Femur (tissue), 1 donor: Measurements from ENCODE around the gene LINC01488.
A peak's percentile ranks its signal among the peaks of the same experiment; 100 is the strongest.

Experiments
- DNase-seq: peaks from one replicate; pipeline ENCODE4 v3.0.0-alpha.2; 2017

The LINC01488 gene

DNA sequence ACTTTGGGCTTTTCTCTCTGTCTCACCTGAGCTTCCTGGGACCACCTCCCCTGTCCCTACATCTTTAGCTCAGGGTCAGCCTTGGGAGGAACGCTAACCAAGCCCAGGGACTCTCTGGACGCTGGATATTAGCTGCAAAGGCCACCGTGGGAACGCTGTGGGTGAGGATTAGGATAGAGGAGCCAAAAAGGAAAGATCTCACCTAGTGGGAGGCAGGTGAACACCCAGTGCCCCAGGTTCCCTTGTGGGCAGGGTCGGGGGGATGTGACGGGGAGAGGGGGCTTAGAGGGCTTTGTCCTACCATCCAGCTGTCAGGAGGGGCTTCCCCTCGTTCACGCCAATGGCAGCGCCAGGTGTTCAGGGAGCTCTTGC, 50.2 kb downstream of the LINC01488 start:
- DNase-seq = no peak

DNA sequence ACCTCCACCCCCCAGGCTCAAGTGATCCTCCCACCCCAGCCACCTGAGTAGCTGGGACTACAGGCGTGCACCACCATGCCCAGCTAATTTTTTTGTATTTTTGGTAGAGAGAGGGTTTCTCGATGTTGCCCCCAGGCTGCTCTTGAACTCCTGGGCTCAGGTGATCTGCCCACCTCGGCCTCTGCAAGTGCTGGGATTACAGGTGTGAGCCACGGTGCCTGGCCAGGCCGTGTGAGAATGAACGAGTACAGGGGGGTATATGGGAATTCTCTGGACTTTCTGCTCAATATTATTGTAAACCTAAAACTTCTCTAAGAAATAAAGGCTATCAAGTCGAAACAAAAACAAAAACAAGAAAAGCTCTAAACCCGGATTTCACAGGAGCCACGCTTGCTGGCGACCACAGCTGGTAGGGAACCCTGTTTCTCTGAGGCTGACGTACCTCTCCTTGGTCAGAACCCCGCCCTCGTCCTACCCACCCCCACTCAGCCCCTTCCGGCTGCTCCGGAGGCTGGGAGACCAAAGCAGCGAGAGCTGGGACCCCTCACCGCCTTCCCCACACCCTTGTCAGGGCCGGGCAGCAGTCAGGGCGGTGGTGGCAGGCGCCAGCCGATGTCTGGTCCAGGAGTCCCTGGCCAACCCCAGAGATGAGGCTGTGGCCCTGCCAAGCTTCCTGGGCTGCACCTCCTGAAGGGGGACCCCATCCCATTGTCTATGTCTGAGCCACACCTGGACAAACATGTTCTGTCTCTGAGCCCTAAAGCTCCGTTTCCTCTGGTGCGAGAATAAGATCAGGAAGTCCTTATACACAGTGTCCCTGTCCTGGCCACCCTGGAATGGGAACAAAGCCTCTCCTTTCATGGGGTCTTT, 52.1 kb downstream of the LINC01488 start:
- DNase-seq = no peak

DNA sequence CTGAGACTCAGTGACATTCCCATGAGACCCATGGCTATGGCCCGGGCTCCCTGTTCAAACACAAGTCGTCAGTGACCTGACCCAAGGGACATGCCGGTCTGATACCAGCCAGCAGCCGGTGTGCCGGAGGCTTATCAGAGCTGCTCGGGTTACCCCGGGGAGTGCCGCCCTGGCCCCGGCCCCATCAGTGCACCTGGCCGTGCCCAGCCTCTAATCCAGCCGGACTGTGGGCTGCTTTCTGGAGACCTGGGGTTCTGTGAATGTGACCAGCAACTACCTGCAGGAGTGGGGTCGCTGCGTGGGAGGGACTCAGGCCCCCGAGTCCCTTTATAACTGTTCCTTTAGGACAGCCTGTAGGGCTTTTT, 52.7 kb downstream of the LINC01488 start:
- no peak for DNase-seq

DNA sequence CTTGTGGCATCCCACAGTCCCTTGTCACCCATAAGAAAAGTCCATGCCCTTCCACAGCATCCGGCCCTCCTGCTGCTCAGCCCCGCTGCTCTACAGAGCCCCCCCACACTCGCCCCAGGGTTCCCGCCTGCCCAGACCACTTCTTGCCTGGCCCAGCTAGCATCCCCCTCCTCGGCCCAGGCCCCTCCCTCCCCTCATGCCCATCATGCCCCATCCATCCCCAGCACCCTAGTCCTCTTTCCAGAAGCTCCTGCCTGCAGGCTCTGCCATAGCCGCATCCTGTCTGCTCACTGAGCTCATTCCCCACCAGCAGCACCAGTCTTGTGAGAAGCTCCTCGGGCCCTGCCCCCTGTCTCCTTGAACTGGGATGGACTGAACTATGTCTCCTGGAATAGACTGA, 54.4 kb downstream of the LINC01488 start:
- no peak for DNase-seq

DNA sequence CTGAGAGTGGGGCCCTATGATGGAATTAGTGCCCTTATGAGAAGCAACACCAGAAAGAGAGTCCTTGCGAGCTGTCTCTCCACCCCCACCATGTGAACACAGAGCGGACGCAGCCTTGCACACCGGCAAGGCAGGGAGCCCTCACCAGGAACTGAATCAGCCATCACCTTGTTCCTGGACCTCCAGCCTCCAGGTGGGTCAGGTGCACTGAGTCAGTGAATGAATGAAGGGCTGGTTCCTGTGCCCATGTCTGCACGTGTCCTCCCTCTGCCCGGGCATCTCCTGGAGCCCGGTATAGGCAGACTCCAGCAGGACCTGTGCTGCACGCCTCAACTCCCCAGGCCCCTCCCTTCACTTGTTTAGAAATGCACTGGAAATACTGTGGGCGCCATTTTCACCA, 54.9 kb downstream of the LINC01488 start:
- DNase-seq = no peak

DNA sequence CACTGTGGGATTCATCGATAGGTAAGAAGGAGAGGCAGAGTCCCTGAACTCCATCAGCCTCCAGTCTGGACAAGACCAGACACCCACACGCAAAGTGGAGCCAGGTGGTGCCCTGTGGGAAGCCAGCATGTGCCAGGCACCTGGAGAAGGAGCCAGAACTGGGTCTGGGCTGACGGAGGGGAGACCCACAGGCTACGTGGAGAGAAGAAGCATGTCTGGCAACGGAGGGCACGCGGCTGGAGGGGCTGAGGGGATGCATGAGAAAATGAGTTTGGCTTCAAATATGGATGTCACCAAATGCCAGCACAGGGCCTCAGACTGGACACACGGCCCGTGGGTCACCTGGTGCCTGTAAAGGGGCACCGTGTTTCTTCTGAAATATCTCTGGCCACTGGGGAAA, 55.7 kb downstream of the LINC01488 start:
- no peak for DNase-seq

DNA sequence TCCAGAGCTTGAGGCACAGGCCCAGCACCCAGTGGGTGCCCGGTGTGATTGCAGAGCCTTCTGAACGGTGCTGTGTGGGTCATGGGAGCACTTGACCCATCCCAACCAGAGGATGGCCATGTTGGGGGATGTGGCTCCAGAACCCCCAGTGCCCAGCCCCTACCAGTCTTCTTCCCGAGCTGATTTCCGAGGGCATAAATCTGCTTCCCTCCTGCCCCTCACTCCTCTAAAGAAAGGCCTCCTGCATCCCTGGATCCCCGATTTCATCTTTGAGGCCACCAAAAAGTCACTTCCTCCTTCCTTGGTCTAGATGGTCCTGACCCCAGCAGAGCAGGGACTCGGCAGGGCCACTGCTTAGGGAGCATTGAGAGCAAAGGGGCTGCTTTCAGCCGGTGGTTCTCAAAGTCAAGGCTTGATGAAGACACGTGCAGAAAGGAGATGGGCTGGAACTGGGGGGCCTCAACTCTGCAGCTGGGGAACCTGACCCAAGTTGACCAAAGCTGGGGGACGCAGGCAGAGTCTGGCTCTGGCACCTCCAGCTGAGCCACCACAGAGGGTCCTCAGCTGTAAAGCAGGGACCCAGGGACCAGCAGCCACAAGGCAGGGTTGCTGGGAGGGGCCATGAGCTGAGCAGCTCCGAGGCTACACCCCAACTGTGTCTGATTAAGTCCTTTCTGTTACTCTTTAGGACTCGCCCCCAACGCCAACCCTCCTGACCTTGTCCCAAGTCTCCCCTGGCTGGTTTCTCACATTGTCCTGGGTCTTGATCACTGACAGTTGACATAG, 56.6 kb downstream of the LINC01488 start:
- DNase-seq = no peak

DNA sequence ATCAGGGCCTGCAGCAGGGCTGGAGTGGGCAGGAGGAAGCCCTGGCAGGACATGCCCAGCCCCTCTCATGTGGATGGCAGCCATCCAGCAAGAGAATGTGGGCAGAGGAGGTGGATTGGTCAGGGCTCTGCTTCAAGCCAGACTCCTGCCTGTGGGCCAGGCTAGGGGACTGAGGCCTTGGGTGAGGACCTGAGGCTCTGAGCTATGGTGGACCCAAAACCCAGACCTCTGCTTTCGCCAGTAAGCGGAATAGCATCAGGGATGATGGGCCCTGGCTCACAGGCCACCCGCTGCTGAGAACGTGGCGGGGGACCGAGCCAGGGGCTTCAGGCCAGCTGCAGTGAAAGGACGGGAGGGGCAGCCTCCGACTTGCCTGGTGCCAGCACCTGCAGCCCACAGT, 57.4 kb downstream of the LINC01488 start:
- peak; percentile 47 for DNase-seq

DNA sequence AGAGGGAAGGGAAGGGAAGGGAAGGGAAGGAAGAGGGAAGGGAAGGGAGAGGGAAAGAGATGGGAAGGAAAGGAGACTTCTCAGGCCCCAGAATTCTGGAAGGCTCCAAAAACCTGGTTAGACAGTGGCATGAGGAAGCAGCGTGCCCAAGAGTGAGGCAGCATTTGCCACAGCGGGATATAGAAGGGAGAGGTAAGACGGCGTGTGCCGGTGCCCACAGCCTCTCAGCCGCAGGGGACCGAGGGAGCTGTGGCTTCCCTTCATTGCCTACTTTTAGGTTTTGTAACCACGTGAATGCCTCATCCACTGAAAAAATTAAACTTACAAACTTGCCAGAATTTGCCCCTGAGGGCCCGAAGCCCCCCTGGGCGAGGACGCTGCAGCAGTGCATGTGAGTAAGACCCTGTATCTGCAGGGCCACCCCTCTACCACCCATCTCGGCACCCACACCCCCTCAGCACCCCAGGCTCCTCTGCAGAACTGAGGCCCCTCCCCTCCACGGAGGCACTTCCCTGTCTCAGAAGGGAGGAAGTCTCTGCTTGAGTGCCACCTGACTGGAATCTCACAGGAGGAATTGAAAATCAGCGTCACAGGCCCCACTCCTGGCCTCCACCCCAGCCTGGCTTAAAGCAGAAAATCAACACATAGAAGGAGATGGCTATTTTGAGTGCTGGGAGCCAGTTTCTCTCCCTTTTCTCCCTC, 58.1 kb downstream of the LINC01488 start:
- DNase-seq = peak; percentile 63

DNA sequence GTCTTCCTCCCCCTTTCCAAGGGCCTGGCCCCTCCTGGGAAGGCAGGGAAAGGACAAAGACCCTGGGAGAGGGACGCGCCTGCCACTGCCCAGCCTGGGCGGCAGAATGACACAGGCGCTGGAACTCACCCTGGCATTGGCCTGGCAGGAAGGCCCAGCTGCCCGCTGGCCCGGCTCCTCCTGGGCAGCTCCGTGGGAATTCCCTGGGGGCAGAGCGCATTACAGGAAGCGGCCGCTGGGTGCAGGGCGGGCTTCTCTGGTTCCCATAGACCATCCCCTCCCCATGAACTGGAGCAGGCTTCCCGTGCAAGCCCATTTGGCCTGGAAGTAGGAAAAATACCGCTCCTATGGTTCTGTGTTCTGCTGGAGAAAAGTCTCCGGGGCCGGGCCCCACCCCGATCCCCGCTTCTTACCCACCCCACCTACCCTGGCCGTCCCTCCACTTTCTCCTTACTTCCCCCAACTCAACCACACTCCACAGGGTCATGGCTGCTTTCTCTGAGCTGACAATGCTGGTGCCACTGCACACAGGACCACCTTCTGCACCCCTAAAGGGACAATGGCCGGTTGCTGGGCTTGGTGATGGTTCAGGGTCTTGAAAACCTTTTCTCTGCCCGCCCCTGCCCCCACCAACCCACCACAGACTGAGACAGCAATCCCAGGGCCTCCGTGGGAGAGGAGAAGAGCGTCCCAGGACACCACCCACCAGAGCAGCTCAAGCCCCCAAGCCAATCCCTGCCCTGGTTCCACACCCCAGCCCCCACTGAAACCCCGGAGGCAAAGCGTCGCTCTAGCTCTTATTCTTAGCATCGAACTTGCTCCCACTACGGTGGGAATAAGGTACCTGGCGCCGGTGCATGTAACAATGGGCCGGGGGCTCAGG, 58.9 kb downstream of the LINC01488 start:
- peak; percentile 54 for DNase-seq

DNA sequence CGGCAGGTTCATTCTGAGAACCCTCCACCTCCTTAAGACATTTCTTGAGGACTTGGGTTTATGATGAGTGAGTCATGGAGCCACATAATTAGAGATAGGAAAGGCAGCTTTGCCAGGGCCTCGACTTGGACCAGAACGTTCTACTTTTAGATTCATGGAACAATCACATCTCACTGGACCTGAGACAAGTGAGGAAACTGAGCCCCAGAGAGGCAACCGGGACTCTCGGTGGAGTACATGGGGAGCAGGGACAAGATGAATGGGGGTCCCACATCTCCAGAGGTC, 59.5 kb downstream of the LINC01488 start:
- DNase-seq = no peak

DNA sequence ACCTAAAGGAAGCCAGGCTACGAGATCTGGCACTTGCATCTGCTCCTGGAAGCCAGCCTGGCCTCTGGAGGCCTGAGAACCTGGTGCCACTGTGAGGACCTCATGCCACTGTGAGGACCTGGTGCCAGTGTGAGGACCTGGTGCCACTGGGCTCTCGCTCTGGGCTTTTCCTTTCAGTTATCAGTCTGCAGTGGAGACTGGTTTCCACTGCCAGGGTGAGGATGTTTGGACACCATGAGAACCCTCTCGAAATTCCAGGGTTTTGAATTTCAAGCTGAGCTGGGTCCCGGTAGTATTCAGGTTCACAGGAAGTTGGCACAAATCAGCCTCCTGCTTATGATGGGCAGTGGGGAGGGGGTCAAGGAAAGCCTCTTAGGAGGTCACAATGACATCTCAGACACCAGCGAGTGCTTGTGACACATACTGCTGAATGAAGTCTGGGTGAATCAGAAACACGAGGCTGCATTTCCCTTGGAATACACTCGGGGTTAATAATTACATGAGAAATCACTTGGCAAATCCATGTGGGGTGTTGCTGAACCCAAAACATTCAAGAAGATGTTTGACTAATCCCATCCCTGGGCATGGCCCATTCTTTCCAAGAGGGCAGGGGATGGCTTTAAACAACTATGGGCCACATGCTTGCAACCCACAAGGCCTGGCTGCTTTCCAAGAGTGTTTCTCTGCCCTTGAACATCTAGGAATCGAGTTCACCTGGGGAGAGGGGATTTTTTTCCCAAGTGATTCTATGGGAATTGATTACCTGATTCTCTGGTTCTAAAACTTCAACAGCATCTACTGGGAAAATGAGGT, 60.2 kb downstream of the LINC01488 start:
- DNase-seq = no peak

DNA sequence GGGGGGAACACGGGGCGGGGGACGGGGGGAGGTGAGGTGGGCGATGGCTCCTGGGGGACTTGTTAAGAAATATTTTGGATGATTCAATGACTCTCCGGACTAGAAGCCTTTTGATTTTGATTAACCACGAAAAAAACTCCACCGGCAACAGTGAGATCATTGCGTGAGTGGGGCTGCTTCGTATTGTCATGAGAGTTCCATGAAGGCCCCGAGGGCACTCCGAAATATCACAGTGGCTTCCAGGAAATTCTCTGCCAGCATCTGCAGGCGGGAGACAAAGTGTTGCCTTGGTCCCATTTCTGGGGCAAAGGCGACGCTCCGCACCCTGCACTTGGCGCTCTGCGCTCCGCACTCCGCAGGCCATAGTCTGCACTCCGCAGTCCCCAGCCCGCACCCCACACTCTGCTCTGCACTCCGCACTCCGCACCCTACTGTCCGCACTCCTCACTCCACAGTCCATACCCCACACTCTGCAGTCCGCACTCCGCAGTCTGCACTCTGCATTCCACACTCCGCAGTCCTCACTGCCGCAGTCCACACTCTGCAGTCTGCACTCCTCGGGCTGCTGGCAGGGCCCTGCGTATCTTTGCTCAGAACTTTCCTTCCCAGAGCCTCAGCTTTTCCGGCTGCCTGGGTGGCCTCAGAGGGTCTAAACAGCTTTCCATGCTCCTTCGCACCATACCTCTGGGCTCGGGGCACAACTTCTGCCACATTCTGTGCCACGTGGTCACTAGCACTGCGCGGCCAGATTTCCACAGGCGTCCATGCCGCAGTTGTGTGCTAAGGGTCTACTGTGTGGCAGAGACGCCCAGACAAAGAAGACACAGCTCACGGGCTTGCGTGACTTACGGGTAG, 61.1 kb downstream of the LINC01488 start:
- DNase-seq = no peak
